ENCODE measurements around the gene MCOLN1.
"Not testable (repeated sequence)": the region's sequence is repeated elsewhere in the genome, so short reads cannot be mapped to it uniquely, and the experiment has no call there.

MCOLN1 gene

GRCh38 chr19:7522923-7523667 is 671 bp downstream of the MCOLN1 start:
- in situ Hi-C loops (cut with MboI; ENCODE audit: low sequenced_read_pairs) = no loop called here

- in situ Hi-C loops (cut with MboI; ENCODE audit: low sequenced_read_pairs) = no loop called here
Observed at GRCh38 chr19:7524523-7524922, 2.1 kb downstream of the MCOLN1 start.

- in situ Hi-C loops (cut with MboI; ENCODE audit: low sequenced_read_pairs) = no loop called here
Observed at GRCh38 chr19:7524992-7525739, 2.7 kb downstream of the MCOLN1 start.

- in situ Hi-C loops (cut with MboI; ENCODE audit: low sequenced_read_pairs) = no loop called here
Observed at GRCh38 chr19:7526059-7526929, 3.9 kb downstream of the MCOLN1 start.

DNA sequence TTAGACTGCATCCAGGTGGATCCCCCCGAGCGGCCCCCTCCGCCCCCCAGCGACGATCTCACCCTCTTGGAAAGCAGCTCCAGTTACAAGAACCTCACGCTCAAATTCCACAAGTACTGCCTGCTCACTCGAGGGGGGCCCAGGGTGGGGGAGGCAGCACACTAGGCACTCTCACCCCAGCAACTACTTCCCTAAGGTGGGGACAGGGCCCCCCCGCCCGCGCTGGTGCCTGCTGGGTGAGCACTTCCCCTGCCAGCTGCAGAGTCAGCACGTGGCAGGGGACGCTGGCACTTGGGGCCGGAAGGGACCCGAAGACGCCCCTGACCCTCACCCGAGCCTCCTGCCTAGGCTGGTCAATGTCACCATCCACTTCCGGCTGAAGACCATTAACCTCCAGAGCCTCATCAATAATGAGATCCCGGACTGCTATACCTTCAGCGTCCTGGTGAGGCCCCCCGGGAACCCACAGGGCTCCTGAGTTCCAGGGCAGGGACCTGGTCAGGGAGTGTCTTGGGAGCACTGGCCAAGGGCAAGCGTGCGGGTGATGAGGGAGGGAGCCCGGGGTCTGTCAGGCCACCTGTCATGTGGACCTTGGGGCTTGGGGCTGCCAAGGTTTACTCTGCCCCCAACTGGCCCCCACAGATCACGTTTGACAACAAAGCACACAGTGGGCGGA is 5.2 kb downstream of the MCOLN1 start:
- in situ Hi-C loops (cut with MboI; ENCODE audit: low sequenced_read_pairs) = no loop called here

DNA sequence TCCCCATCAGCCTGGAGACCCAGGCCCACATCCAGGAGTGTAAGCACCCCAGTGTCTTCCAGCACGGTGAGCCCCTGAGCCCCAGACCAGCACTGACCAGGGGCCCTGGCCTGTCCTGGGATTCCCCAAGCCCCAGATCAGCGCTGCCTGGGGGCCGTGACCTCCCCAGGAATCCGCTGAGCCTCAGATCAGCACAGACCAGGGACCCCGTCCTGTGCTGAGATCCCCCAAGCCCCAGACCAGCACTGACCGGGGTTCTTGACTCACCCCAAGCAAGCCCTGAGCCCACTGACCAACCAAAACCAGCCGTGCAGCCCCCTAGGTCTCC is 5.7 kb downstream of the MCOLN1 start:
- in situ Hi-C loops (cut with MboI; ENCODE audit: low sequenced_read_pairs) = no loop called here

GRCh38 chr19:7528522-7529245 is 6.3 kb downstream of the MCOLN1 start:
- in situ Hi-C loops (cut with MboI; ENCODE audit: low sequenced_read_pairs) = no loop called here

DNA sequence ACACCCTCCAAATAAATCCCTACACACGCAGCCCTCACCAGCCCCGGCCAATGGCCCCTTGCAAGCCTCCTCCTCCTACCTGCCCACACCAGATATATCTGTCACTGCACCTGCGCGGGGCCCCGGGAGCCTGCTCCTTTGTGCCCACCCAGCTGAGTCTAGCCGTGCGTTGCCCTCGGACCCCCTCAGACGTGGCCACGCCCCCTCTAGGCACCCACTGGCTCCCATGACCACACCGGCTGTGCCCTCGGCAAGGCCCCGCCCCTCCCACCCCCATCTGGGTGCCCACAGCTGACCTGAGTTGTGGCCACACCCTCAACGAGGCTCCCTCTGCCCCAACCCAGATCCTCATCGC is 6.8 kb downstream of the MCOLN1 start:
- in situ Hi-C loops (cut with MboI; ENCODE audit: low sequenced_read_pairs) = no loop called here

DNA sequence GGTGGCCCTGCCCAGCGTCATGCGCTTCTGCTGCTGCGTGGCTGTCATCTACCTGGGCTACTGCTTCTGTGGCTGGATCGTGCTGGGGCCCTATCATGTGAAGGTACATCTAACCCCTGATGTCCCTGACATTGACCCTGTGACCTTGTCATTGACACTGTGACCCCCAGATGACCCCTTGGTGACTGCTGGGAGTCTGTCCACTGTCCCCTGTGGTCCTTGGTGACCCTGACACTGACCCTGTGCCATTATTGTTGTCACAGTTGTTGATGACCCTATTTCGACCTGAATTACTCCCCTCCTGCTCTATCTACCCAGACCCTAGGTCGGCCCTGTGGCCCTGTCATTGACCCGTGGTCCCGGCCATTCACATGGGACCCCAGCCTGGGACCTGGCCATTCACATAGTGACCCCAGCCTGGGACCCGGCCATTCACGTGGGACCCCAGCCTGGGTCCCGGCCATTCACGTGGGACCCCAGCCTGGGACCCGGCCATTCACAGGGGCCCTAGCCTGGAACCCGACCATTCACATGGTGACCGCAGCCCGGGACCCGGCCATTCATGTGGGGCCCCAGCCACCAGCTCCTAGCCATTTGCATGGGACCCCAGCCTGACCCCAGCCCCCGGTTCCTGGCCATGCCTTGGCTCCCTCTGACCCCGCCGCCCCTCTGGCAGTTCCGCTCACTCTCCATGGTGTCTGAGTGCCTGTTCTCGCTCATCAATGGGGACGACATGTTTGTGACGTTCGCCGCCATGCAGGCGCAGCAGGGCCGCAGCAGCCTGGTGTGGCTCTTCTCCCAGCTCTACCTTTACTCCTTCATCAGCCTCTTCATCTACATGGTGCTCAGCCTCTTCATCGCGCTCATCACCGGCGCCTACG is 7.4 kb downstream of the MCOLN1 start:
- in situ Hi-C loops (cut with MboI; ENCODE audit: low sequenced_read_pairs) = no loop called here

DNA sequence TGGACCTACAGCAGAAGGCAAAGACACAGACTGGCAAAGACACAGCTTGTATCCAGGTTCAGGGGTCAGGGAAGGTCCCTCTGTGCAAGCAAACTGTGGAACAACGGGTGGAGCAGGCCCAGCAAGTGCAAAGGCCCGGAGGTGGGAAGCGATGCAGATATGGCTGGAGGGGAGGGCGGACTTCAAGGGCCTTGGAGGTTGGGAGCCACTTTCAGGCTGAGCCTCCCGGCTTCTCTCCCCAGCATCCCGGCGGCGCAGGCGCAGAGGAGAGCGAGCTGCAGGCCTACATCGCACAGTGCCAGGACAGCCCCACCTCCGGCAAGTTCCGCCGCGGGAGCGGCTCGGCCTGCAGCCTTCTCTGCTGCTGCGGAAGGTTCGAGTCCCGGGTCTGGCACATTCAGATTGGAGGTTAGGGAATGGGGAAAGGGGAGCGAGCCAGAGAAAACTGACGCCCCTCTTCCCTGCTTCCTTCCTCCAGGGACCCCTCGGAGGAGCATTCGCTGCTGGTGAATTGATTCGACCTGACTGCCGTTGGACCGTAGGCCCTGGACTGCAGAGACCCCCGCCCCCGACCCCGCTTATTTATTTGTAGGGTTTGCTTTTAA is 11.0 kb downstream of the MCOLN1 start:
- in situ Hi-C loops (cut with MboI; ENCODE audit: low sequenced_read_pairs) = no loop called here

GRCh38 chr19:7533925-7534480 is 11.6 kb downstream of the MCOLN1 start:
- in situ Hi-C loops (cut with MboI; ENCODE audit: low sequenced_read_pairs) = no loop called here

DNA sequence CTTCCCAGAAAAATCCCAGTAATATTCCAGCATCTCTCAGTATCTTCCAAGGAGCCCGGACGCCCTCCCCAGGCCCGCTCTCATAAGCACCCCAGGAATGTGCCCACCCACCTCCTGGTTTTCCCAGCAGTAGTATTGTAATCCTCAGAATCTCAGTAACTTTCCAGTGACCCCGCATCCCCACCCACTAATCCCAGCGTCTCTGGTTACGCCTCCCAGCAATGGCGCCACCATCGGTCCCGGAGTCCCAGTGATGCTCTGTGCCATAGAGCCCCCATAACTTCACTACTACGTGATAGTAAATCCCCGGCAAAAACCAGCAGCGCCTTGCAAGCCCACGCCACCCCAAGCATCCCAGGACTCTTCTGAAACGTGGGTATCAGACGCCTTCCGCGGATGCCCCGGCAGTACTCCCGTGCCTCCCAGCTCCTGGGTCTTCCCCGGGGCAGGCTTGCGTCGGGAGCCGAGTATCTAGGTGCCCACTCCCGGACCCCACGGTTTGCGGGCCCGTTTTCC is 12.2 kb downstream of the MCOLN1 start:
- in situ Hi-C loops (cut with MboI; ENCODE audit: low sequenced_read_pairs) = no loop called here

DNA sequence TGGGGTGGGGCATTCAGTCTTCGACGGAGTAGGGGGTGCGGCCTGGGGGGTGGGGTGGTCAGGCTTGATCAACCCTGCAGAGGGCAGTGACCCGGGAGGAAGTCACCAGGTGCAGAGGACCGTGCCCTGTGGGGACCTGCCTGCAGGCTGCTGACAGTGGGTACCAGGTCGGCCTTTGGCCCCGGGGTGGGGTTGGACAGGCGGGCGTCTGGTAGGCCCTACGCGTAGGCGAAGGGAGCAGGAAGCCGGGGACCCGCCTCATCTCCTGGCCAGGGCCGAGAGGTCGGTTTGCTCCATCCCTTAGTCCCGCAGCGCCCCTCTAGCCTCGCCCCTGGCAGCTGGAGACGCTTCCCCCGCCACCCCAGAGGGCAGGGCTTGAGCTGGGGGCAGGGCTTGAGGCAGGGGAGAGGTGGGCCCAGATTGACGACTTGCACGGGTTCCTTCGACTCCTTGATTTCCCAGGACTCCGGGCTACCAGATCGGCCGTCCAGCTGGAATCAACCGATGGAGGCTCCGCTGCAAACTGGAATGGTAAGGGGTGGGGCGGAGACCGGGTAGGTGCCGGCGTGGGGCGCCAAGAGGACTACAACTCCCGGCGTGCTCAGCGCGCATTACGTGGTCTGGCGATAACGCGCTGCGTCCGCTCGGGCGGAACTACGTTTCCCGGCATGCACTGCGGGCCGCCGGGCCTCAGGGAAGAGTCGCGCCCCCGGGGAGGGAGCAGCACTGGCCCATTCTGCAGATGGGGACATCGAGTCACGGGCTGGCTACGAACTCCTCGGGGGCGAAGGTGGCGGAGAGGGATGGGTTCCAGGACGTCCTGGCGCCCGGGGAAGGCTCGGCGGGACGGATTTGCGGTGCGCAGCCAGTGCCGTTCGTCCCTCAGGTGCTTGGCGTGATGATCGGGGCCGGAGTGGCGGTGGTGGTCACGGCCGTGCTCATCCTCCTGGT is 12.9 kb downstream of the MCOLN1 start, which contains the start of gene PNPLA6:
PNPLA6 (plus strand) TSS at position 671 of the 951 bp plus-strand sequence; CDS start at position 743, 72 bp downstream.
- in situ Hi-C loops (cut with MboI; ENCODE audit: low sequenced_read_pairs) = no loop called here

DNA sequence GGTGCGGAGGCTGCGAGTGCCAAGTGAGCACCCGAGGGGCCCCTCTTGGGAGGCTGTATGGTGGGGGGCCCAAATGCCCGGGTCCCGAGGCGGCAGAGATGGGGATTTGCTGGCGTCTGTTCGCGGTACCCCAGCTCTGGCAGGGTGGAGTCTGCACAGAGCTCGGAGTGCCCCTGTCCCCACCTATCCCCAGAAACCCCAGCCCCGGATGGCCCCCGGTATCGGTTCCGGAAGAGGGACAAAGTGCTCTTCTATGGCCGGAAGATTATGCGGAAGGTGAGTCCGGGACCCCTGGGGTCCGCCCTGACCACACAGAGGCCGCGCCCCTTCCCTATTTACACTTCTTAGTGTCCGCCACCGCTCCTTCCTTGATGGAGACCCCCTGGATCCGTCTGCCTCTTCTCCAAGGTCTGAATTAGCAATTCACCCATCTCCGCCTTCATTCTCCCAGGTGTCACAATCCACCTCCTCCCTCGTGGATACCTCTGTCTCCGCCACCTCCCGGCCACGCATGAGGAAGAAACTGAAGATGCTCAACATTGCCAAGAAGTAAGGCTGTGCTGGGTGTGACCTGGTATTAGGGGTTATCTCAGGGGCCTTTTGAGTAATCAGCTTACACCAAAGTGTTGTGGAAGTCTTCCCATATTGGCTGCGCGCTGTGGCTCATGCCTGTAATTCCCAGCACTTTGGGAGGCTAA is 13.7 kb downstream of the MCOLN1 start:
- in situ Hi-C loops (cut with MboI; ENCODE audit: low sequenced_read_pairs) = no loop called here

- in situ Hi-C loops (cut with MboI; ENCODE audit: low sequenced_read_pairs) = not testable (repeated sequence)
Observed at GRCh38 chr19:7538990-7539389, 16.6 kb downstream of the MCOLN1 start.

DNA sequence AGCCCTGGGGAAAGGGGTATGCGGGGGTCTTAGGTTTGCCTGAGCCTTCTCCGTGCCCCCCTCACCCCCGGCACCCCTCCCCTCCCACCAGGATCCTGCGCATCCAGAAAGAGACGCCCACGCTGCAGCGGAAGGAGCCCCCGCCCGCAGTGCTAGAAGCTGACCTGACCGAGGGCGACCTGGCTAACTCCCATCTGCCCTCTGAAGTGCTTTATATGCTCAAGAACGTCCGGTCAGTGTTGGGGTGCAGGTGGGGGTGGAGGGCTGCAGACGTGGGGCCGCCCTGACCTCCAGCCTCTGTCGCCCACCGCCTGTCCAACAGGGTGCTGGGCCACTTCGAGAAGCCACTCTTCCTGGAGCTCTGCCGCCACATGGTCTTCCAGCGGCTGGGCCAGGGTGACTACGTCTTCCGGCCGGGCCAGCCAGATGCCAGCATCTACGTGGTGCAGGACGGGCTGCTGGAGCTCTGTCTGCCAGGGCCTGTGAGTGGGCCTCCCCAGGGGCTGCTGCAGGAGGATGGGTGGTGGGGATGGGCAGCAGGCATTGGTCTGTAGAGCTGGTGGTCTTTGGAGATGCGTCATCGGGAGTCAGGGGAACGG is 17.5 kb downstream of the MCOLN1 start:
- in situ Hi-C loops (cut with MboI; ENCODE audit: low sequenced_read_pairs) = no loop called here
